Left ventricle myocardium inferior (tissue), 1 donor: ENCODE measurements around the gene KIF16B. TPM values are rescaled to one million over a fixed set of nuclear protein-coding genes. Genes with fewer than 3 reads are reported as not detected.

ENCODE experiments used
- DNase-seq: peaks from one replicate; pipeline ENCODE4 v3.0.0-alpha.2; 2020
- H3K27ac ChIP-seq: fragments of 200-600 bp; replicated peaks from 2 replicates; pipeline ENCODE4 v1.8.0; 2021
- H3K27me3 ChIP-seq: fragments of 200-600 bp; 2 replicates; pipeline ENCODE4 v1.8.0; 2021; ENCODE audit warnings: low read depth
- H3K36me3 ChIP-seq: fragments of 200-600 bp; 2 replicates; pipeline ENCODE4 v1.8.0; 2021
- H3K4me1 ChIP-seq: fragments of 200-600 bp; 2 replicates; pipeline ENCODE4 v1.8.0; 2021
- H3K4me3 ChIP-seq: fragments of 200-600 bp; 2 replicates; pipeline ENCODE4 v1.8.0; 2021; ENCODE audit warnings: mild to moderate bottlenecking, moderate library complexity
- H3K9me3 ChIP-seq: fragments of 200-600 bp; replicated peaks from 2 replicates; pipeline ENCODE4 v1.8.0; 2021
- intact Hi-C: fragments of 100-400 bp; cut with micrococcal nuclease; formaldehyde crosslinking; loops from one replicate; pipeline ENCODE4 v1.11.0; 2022
- total RNA-seq: library from RNA; stranded (reverse); fragmentation: NEBNext Ultra II Directional; extraction: Animal tissue kit (Norgen Biotek cat#: 25700); gene quantifications from one replicate; pipeline ENCODE4 v1.2.1, GENCODE V29; 2021
- TF ChIP-seq, protein P1 (sequence below): fragments of 200-600 bp; IDR thresholded peaks from 2 replicates; pipeline ENCODE4 v1.8.0; 2021; ENCODE audit warnings: antibody characterized with exemption, mild to moderate bottlenecking, borderline replicate concordance
- donor health status: DM: no; HTN: yes; CAD: no; lungs with severe emphysema.

KIF16B gene
- total RNA-seq, 1 donor from 2014 or later = 16.4 TPM

GRCh38 chr20:16580620-16581019 is 7.4 kb upstream of the KIF16B start:
- intact Hi-C loops = no loop called here
- Histone ChIP-seq H3K9me3 (no peaks in the 10 kb centered on the region), H3K4me3 (no peak overlapping the region), H3K4me1 (peaks cover 18% of the 10 kb centered on the region), H3K27ac (peak overlapping the region; percentile 41), H3K36me3 (no peaks in the 10 kb centered on the region), H3K27me3 (no peaks in the 10 kb centered on the region)
- DNase-seq = no peak
- TF ChIP-seq, protein P1, sequence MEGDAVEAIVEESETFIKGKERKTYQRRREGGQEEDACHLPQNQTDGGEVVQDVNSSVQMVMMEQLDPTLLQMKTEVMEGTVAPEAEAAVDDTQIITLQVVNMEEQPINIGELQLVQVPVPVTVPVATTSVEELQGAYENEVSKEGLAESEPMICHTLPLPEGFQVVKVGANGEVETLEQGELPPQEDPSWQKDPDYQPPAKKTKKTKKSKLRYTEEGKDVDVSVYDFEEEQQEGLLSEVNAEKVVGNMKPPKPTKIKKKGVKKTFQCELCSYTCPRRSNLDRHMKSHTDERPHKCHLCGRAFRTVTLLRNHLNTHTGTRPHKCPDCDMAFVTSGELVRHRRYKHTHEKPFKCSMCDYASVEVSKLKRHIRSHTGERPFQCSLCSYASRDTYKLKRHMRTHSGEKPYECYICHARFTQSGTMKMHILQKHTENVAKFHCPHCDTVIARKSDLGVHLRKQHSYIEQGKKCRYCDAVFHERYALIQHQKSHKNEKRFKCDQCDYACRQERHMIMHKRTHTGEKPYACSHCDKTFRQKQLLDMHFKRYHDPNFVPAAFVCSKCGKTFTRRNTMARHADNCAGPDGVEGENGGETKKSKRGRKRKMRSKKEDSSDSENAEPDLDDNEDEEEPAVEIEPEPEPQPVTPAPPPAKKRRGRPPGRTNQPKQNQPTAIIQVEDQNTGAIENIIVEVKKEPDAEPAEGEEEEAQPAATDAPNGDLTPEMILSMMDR = no peak

DNA sequence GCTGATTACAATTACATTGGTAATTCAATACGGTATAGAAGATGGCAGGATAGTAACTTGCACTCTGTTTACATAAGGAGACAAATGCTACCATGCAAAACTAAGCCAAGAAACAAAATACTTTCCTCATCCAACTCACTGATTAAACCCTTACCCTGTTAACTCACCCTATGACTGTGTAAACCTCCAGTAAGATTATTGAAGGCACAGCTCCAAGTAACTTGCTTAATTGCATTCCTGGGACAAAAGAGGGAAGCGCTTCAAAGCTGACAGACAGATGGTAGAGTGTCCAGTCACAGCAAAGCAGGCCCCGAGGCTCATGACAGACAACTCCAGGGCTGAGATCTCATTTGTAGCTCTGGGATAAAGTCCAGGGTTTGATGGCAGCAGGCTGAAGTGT is 6.9 kb upstream of the KIF16B start:
- intact Hi-C loops = no loop called here
- H3K4me1 ChIP-seq = peaks cover 23% of the 10 kb centered on the region
- H3K9me3 ChIP-seq = no peaks in the 10 kb centered on the region
- TF ChIP-seq, protein P1 = no peak
- H3K27me3 ChIP-seq = no peaks in the 10 kb centered on the region
- H3K27ac ChIP-seq = peak overlapping the region; percentile 41
- no peak overlapping the region for H3K4me3 ChIP-seq
- H3K36me3 ChIP-seq = no peaks in the 10 kb centered on the region
- no peak for DNase-seq

- no peak for DNase-seq
- H3K27me3 ChIP-seq = no peaks in the 10 kb centered on the region
- H3K9me3 ChIP-seq = no peaks in the 10 kb centered on the region
- H3K4me3 ChIP-seq = no peak overlapping the region
- no peaks in the 10 kb centered on the region for H3K36me3 ChIP-seq
- H3K27ac ChIP-seq = peak overlapping the region; percentile 85
- H3K4me1 ChIP-seq = peaks cover 54% of the 10 kb centered on the region
- TF ChIP-seq, protein P1 = no peak
- intact Hi-C loops = no loop called here
Observed at GRCh38 chr20:16576219-16576618, 3.0 kb upstream of the KIF16B start.

DNA sequence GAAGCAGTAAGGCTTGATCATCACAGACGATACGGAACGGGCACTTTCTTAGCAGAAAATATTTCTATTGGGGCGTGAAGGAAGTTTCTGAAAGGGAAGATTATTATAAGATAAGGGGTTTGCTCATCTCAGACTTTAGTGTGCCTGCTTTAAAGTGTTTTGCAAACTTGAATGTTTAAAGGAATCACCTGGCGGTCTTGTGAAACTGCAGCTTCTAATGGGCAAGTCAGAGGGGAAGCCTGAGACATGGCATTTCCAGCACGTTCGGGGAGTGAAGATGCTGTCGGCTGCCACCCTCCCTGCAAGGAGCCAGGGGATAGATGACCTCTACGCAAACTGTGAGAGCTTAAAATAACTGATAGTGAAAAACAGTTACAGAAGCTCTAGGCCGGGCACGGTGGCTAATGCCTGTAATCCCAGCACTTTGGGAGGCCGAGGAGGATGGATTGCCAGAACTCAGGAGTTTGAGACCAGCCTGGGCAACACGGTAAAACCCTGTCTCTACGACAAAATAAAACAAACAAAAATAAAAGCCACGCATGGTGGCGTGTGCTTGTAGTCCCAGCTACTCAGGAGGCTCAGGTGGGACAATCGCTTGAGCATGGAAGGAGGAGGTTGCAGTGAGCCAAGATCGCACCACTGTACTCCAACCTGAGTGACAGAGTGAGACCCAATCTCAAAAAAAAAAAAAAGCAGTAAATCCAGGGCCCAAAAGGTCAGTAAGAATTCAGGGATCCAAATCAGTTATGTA is 2.3 kb upstream of the KIF16B start:
- Histone ChIP-seq H3K9me3 (no peaks in the 10 kb centered on the region), H3K27me3 (no peaks in the 10 kb centered on the region), H3K4me3 (peak overlapping the region; percentile 98), H3K4me1 (peaks cover 52% of the 10 kb centered on the region), H3K36me3 (no peaks in the 10 kb centered on the region), H3K27ac (peak overlapping the region; percentile 85)
- TF ChIP-seq, protein P1 = no peak
- intact Hi-C loops = no loop called here
- DNase-seq = no peak

DNA sequence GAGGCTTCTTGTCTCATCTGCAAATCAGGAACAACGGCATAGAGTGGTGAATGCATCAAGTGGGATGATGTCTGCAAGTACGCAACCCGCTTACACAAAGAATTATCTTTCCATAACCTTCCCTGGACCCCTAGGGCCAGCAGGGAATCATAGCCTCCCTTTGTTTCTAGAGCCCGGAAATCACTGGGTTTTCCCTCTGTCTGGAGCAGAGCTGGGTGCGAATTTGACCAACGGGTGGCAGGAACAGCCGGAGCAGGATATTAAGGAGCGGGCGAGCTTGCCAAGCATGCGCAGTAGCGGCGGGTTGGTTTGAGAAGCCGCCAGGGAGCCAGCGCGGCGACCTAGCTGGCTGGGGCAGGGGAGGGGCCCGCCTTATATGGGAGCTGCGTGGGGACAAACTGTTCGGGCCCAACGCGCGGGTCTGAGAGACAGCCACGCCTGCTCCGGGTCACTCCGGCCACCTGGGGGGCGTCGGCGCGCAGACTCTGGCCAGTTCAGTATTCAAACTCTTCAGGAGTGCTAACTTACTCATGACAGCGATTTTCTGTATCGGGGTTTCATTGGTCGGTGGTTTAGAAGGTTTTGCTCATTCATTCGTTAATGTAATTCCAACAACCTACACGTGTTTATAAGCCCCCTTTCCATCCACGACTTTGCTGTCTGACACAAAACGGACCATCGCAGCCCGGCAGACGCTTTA is 1.6 kb upstream of the KIF16B start:
- Histone ChIP-seq H3K36me3 (no peaks in the 10 kb centered on the region), H3K4me3 (peak overlapping the region; percentile 98), H3K4me1 (peaks cover 51% of the 10 kb centered on the region), H3K9me3 (no peaks in the 10 kb centered on the region), H3K27me3 (no peaks in the 10 kb centered on the region), H3K27ac (peak overlapping the region; percentile 85)
- intact Hi-C loops = no loop called here
- TF ChIP-seq, protein P1 = no peak
- DNase-seq = peak; percentile 94
